ENCODE results near the gene SRA1.

Gene SRA1

GRCh38 chr5:140570058-140570457, 12.8 kb upstream of the SRA1 start:
- no peak for DNase-seq

GRCh38 chr5:140569197-140569596, 11.9 kb upstream of the SRA1 start:
- no peak for DNase-seq

- no peak for DNase-seq
Measured at GRCh38 chr5:140568443-140569063, 11.3 kb upstream of the SRA1 start.

GRCh38 chr5:140567871-140568270, 10.6 kb upstream of the SRA1 start:
- no peak for DNase-seq

GRCh38 chr5:140567136-140567818, 10.0 kb upstream of the SRA1 start:
- DNase-seq, result no peak

- DNase-seq, result no peak
Measured at GRCh38 chr5:140566665-140567064, 9.4 kb upstream of the SRA1 start.

- DNase-seq, result no peak
Measured at GRCh38 chr5:140565780-140566095, 8.5 kb upstream of the SRA1 start.

GRCh38 chr5:140565024-140565779, 7.9 kb upstream of the SRA1 start:
- no peak for DNase-seq

GRCh38 chr5:140564196-140565023, 7.1 kb upstream of the SRA1 start, which contains the start of the genes APBB3 and SLC35A4:
TSS of gene APBB3 (minus strand) at chr5:140564598. CDS start at chr5:140564245, 353 bp downstream.
TSS of gene SLC35A4 (plus strand) at chr5:140564828. CDS start at chr5:140567170, 2,342 bp downstream.
- peak; percentile 99 for DNase-seq

GRCh38 chr5:140563596-140563995, 6.3 kb upstream of the SRA1 start:
- no peak for DNase-seq

- no peak for DNase-seq
Measured at GRCh38 chr5:140561753-140562523, 4.7 kb upstream of the SRA1 start.

- DNase-seq, result no peak
Measured at GRCh38 chr5:140560227-140560626, 3.0 kb upstream of the SRA1 start.

- no peak for DNase-seq
Measured at GRCh38 chr5:140558542-140558941, 1.3 kb upstream of the SRA1 start.

- DNase-seq, result no peak
Measured at GRCh38 chr5:140557965-140558364, 692 bp upstream of the SRA1 start.

- peak; percentile 23 for DNase-seq
Measured at GRCh38 chr5:140556438-140556837, 835 bp downstream of the SRA1 start.

GRCh38 chr5:140555747-140556312, 1.4 kb downstream of the SRA1 start:
- no peak for DNase-seq

GRCh38 chr5:140554454-140554853, 2.8 kb downstream of the SRA1 start:
- DNase-seq, result peak; percentile 36

GRCh38 chr5:140553657-140554056, 3.6 kb downstream of the SRA1 start:
- no peak for DNase-seq

GRCh38 chr5:140551872-140552271, 5.4 kb downstream of the SRA1 start:
- no peak for DNase-seq

- no peak for DNase-seq
Measured at GRCh38 chr5:140550147-140551079, 6.9 kb downstream of the SRA1 start.

Data from fibroblast of skin of scalp (primary cell).